Spleen (tissue), 11 donors: Measurements from ENCODE around the gene MTX2. TPM values are rescaled to one million over a fixed set of nuclear protein-coding genes. Genes with fewer than 3 reads are reported as not detected.

ENCODE experiments used
- DNase-seq: peaks from one replicate; pipeline ENCODE4 v3.0.0-alpha.2; 2020
- H3K27ac ChIP-seq, 8 donors: fragments of 200-600 bp; sonication (generic) in 7 of 8; 1 replicate in 4 of 8; 2 replicates in 4 of 8; pipeline versions ENCODE4 v1.5.0 to v1.8.0; 2016 to 2021; ENCODE audit warnings: inconsistent platforms in 4 of 8, mild to moderate bottlenecking in 4 of 8, moderate library complexity in 1 of 8
- H3K27me3 ChIP-seq, 7 donors: fragments of 200-600 bp; sonication (generic) in 6 of 7; replicated peaks in 1 of 7; 1 replicate in 4 of 7; 2 replicates in 3 of 7; pipeline versions ENCODE4 v1.5.0 to v1.8.0; 2016 to 2021; ENCODE audit warnings: inconsistent platforms in 3 of 7, mild to moderate bottlenecking in 1 of 7
- H3K36me3 ChIP-seq, 6 donors: fragments of 200-600 bp; sonication (generic) in 5 of 6; 1 replicate in 4 of 6; 2 replicates in 2 of 6; pipeline versions ENCODE4 v1.5.0 to v1.8.0; 2016 to 2021; ENCODE audit warnings: inconsistent platforms in 2 of 6
- H3K4me1 ChIP-seq, 6 donors: fragments of 200-600 bp; sonication (generic) in 5 of 6; 1 replicate in 3 of 6; 2 replicates in 3 of 6; pipeline versions ENCODE4 v1.5.0 to v1.8.0; 2016 to 2021; ENCODE audit warnings: inconsistent platforms in 3 of 6
- H3K4me3 ChIP-seq, 8 donors: fragments of 200-600 bp; sonication (generic) in 7 of 8; 1 replicate in 4 of 8; 2 replicates in 4 of 8; pipeline versions ENCODE4 v1.5.0 to v1.8.0; 2016 to 2021; ENCODE audit warnings: inconsistent platforms in 4 of 8, mild to moderate bottlenecking in 4 of 8, moderate library complexity in 2 of 8
- H3K9me3 ChIP-seq, 8 donors: fragments of 200-600 bp; sonication (generic) in 7 of 8; 1 replicate in 4 of 8; 2 replicates in 4 of 8; pipeline versions ENCODE4 v1.5.0 to v1.8.0; 2016 to 2021; ENCODE audit warnings: inconsistent platforms in 4 of 8
- CTCF ChIP-seq, 11 experiments: fragments of 200-600 bp in 7 of 11; fragments of 450-650 bp in 4 of 11; sonication (generic) in 4 of 11; IDR thresholded peaks in 8 of 11; conservative IDR thresholded peaks in 3 of 11; 1 replicate in 7 of 11; 2 replicates in 4 of 11; pipeline versions ENCODE4 v1.4.0 to v1.8.0; 2016 to 2021; ENCODE audit warnings: antibody characterized with exemption in 11 of 11, inconsistent platforms in 4 of 11, mild to moderate bottlenecking in 1 of 11
- POLR2A ChIP-seq, 3 donors: fragments of 450-650 bp; IDR thresholded peaks; one replicate each; pipeline ENCODE4 v1.5.1; 2017; ENCODE audit warnings: antibody characterized with exemption in 3 of 3, mild to moderate bottlenecking in 1 of 3
- POLR2AphosphoS5 ChIP-seq, 3 donors: sonication (generic); formaldehyde crosslinking; IDR thresholded peaks; one replicate each; pipeline ENCODE4 v1.5.1; 2017; ENCODE audit warnings: antibody characterized with exemption in 3 of 3
- WGBS, 5 donors: extraction: QIAGEN DNeasy Blood & Tissue Kit in 3 of 5; methylation state at CpG; one replicate each; pipeline versions ENCODE4 v1.1.5 to v1.1.7; 2013 to 2018; 5-methylcytosine and 5-hydroxymethylcytosine counted together
- intact Hi-C: fragments of 100-400 bp; cut with DNase I; formaldehyde crosslinking; loops from one replicate; pipeline ENCODE4 v1.15.0; 2023; ENCODE audit warnings: low total_unique reads
- polyA plus RNA-seq, 3 donors: library from polyadenylated mRNA; stranded (reverse); fragments of 200-250 nt; gene quantifications; one replicate each; pipeline ENCODE4 v1.2.1, GENCODE V29; 2013
- total RNA-seq, 7 donors: library from RNA; depleted of rRNA in 3 of 7; stranded (reverse); fragments of >200 nt in 3 of 7; fragmentation: NEBNext Ultra II Directional in 4 of 7; extraction: Animal tissue kit (Norgen Biotek cat#: 25700) in 4 of 7; gene quantifications; one replicate each; pipeline versions ENCODE4 v1.1.0 to v1.2.1, GENCODE V29; 2016 to 2021
- donor health status: healthy with polysubstance abuse.
- donor health status: DM: no; HTN: no; CAD: no; lungs with moderate emphysema.
- donor health status: DM: no; HTN: no; CAD: no.
- donor health status: Bipolar disorder and iron deficiency.
- donor health status: healthy.
- donor health status: DM: no; HTN: no; CAD: no.
- donor health status: DM: yes; HTN: yes; CAD: no.

The MTX2 gene
- total and polyA plus RNA-seq, 10 donors = 11.1 to 33.8 (median 19.6) TPM

GRCh38 chr2:176325732-176326131 lies 56.5 kb downstream of the MTX2 start:
- Histone ChIP-seq H3K4me1 (no peaks in the 10 kb centered on the region), H3K4me3 (no peak overlapping the region), H3K27me3 (no peaks in the 10 kb centered on the region), H3K9me3 (no peaks in the 10 kb centered on the region), H3K36me3 (peaks cover 0 to 25% (median 10%) of the 10 kb centered on the region in 6 donors), H3K27ac (no peak overlapping the region)
- intact Hi-C loops = no loop called here
- DNase-seq = no peak
- TF ChIP-seq POLR2A (IDR thresholded peaks at IDR 0.05) (no peak), POLR2AphosphoS5 (IDR thresholded peaks at IDR 0.05) (no peak), CTCF (IDR thresholded peaks at IDR 0.05 in 8 of 11, conservative IDR thresholded peaks at IDR 0.05 in 3 of 11) (no peak)
- WGBS, 5 donors = 83 to 95% (median 88%) methylated on average over 1 of the region's 1 CpG

GRCh38 chr2:176328149-176328548 lies 58.9 kb downstream of the MTX2 start:
- no peaks in the 10 kb centered on the region for H3K27me3 ChIP-seq
- H3K4me1 ChIP-seq = no peaks in the 10 kb centered on the region
- H3K9me3 ChIP-seq = no peaks in the 10 kb centered on the region
- H3K4me3 ChIP-seq = no peak overlapping the region
- intact Hi-C loops = no loop called here
- H3K36me3 ChIP-seq = peaks cover 0 to 35% (median 11%) of the 10 kb centered on the region in 6 donors
- H3K27ac ChIP-seq = no peak overlapping the region
- WGBS, 5 donors = 87 to 94% (median 91%) methylated on average over 3 of the region's 3 CpGs
- no peak for TF ChIP-seq POLR2AphosphoS5 (IDR thresholded peaks at IDR 0.05)
- TF ChIP-seq CTCF (IDR thresholded peaks at IDR 0.05 in 8 of 11, conservative IDR thresholded peaks at IDR 0.05 in 3 of 11) = no peak
- TF ChIP-seq POLR2A (IDR thresholded peaks at IDR 0.05) = no peak
- no peak for DNase-seq

GRCh38 chr2:176330612-176331011 lies 61.4 kb downstream of the MTX2 start:
- DNase-seq = no peak
- H3K9me3 ChIP-seq = no peaks in the 10 kb centered on the region
- H3K27me3 ChIP-seq = no peaks in the 10 kb centered on the region
- H3K36me3 ChIP-seq = peaks cover 0 to 35% (median 11%) of the 10 kb centered on the region in 6 donors
- no peak overlapping the region for H3K27ac ChIP-seq
- H3K4me1 ChIP-seq = no peaks in the 10 kb centered on the region
- TF ChIP-seq CTCF (IDR thresholded peaks at IDR 0.05 in 8 of 11, conservative IDR thresholded peaks at IDR 0.05 in 3 of 11) (no peak), POLR2A (IDR thresholded peaks at IDR 0.05) (no peak), POLR2AphosphoS5 (IDR thresholded peaks at IDR 0.05) (no peak)
- no peak overlapping the region for H3K4me3 ChIP-seq
- 92 to 98% (median 97%) methylated on average over 1 of the region's 1 CpG for WGBS, 5 donors
- intact Hi-C loops = no loop called here

GRCh38 chr2:176331646-176332045 lies 62.4 kb downstream of the MTX2 start:
- Histone ChIP-seq H3K4me3 (no peak overlapping the region), H3K27me3 (no peaks in the 10 kb centered on the region), H3K27ac (no peak overlapping the region), H3K9me3 (no peaks in the 10 kb centered on the region), H3K36me3 (peaks cover 0 to 35% (median 11%) of the 10 kb centered on the region in 6 donors), H3K4me1 (no peaks in the 10 kb centered on the region)
- intact Hi-C loops = no loop called here
- no peak for DNase-seq
- TF ChIP-seq POLR2A (IDR thresholded peaks at IDR 0.05) (no peak), POLR2AphosphoS5 (IDR thresholded peaks at IDR 0.05) (no peak), CTCF (IDR thresholded peaks at IDR 0.05 in 8 of 11, conservative IDR thresholded peaks at IDR 0.05 in 3 of 11) (no peak)
- WGBS, 5 donors = 95 to 100% (median 97%) methylated on average over 1 of the region's 1 CpG
